ENCODE results near the gene MYO7B.

The MYO7B gene

GRCh38 chr2:127651971-127652550, 116.6 kb downstream of the MYO7B start:
- DNase-seq = no peak

- no peak for DNase-seq
Observed at GRCh38 chr2:127652786-127653357, 117.4 kb downstream of the MYO7B start.

- DNase-seq = no peak
Observed at GRCh38 chr2:127653421-127654083, 118.1 kb downstream of the MYO7B start.

- no peak for DNase-seq
Observed at GRCh38 chr2:127654084-127654837, 118.8 kb downstream of the MYO7B start.

GRCh38 chr2:127654838-127655175, 119.3 kb downstream of the MYO7B start:
- no peak for DNase-seq

GRCh38 chr2:127655209-127656073, 120.0 kb downstream of the MYO7B start:
- DNase-seq = no peak

- no peak for DNase-seq
Observed at GRCh38 chr2:127656569-127657231, 121.2 kb downstream of the MYO7B start.

- DNase-seq = no peak
Observed at GRCh38 chr2:127657232-127657595, 121.7 kb downstream of the MYO7B start.

GRCh38 chr2:127658146-127658545, 122.7 kb downstream of the MYO7B start:
- no peak for DNase-seq

GRCh38 chr2:127658641-127659407, 123.3 kb downstream of the MYO7B start:
- no peak for DNase-seq

- no peak for DNase-seq
Observed at GRCh38 chr2:127659408-127660290, 124.2 kb downstream of the MYO7B start.

GRCh38 chr2:127660291-127660578, 124.8 kb downstream of the MYO7B start:
- no peak for DNase-seq

- no peak for DNase-seq
Observed at GRCh38 chr2:127661072-127661649, 125.7 kb downstream of the MYO7B start.

- no peak for DNase-seq
Observed at GRCh38 chr2:127661949-127662510, 126.5 kb downstream of the MYO7B start.

GRCh38 chr2:127662937-127663565, 127.6 kb downstream of the MYO7B start:
- no peak for DNase-seq

- no peak for DNase-seq
Observed at GRCh38 chr2:127663566-127664064, 128.1 kb downstream of the MYO7B start.

- no peak for DNase-seq
Observed at GRCh38 chr2:127664065-127664894, 128.8 kb downstream of the MYO7B start.

GRCh38 chr2:127664895-127665225, 129.4 kb downstream of the MYO7B start:
- no peak for DNase-seq
